Progenitor cell of endocrine pancreas (in vitro differentiated cells): ENCODE data around the gene DOCK4. TPM values are rescaled to one million over a fixed set of nuclear protein-coding genes. Genes with fewer than 3 reads are reported as not detected.

Source experiments
- DNase-seq: peaks from one replicate; pipeline ENCODE4 v3.0.0; 2021; ENCODE audit warnings: low spot score; ENCODE audit not compliant: unreplicated experiment
- H3K27ac Mint-ChIP-seq: 2 replicates; pipeline ENCODE4 v1.8.0; 2021; ENCODE audit warnings: mild to moderate bottlenecking, moderate library complexity, mixed read lengths
- H3K27me3 Mint-ChIP-seq: 2 replicates; pipeline ENCODE4 v1.8.0; 2021; ENCODE audit warnings: mixed read lengths
- H3K36me3 Mint-ChIP-seq: 2 replicates; pipeline ENCODE4 v1.8.0; 2022; ENCODE audit warnings: mixed read lengths; ENCODE audit not compliant: insufficient read depth
- H3K4me1 Mint-ChIP-seq: 2 replicates; pipeline ENCODE4 v1.8.0; 2021; ENCODE audit warnings: low read depth, mixed read lengths
- H3K4me3 Mint-ChIP-seq: 2 replicates; pipeline ENCODE4 v1.8.0; 2021; ENCODE audit warnings: low read depth, mild to moderate bottlenecking, moderate library complexity, mixed read lengths
- H3K9me3 Mint-ChIP-seq: 2 replicates; pipeline ENCODE4 v1.8.0; 2021; ENCODE audit warnings: low read depth, mixed read lengths
- total RNA-seq: library from RNA; stranded (reverse); gene quantifications from 2 replicates; pipeline ENCODE4 v1.2.1, GENCODE V29; 2021
- TF ChIP-seq, protein P1 (sequence below): fragments of 200-600 bp; sonication (generic); IDR thresholded peaks from one replicate; pipeline ENCODE4 v1.5.0; 2021; ENCODE audit warnings: antibody characterized with exemption, mild to moderate bottlenecking; ENCODE audit not compliant: unreplicated experiment

Gene DOCK4
- total RNA-seq, 1 donor from 2014 or later, result 28.8 TPM

DNA sequence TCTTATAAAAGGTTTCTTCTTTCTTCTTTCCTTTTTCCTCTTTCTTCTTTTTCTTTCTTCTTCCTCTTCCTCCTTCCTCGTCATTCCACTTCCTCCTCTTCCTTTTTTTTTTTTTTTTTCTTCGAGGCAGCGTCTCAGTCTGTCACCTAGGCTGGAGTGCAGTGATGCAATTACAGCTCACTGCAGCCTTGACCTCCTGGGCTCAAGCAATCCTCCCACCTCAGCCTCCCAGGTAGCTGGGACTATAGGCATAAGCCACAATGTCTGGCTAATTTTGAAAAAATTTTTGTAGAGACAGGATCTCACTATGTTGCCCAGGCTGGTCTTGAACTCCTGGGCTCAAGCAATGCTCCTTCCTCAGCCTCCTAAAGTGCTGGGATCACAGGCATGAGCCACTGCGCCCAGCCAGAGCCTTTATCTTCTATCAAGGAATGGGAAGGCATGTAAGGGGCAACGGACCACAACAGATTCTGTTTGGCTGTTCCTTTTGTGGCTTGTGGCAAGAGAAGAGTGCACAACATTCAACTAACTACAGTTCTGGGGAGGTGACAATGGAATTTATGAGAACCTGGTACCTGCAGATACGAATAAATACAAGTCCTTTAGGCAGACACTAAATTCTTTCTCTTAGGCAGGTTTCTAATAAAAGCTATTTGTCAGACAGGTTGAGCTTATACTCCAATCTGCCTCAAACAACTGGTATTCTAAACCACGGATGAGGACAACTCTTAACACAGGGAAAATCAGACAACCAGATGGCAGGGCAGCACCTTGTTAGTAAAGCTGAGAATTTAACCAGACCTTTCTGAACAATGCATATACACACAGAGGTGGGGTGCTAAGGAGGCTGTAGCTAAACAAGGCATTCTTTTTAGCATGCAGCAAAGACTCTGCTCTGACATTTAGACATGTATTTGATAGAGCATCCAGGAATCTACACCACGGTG is 100.3 kb downstream of the DOCK4 start:
- Mint-ChIP-seq H3K9me3 (no peaks in the 10 kb centered on the region), H3K27me3 (no peaks in the 10 kb centered on the region), H3K27ac (no peak overlapping the region), H3K36me3 (peaks cover 3% of the 10 kb centered on the region), H3K4me3 (no peak overlapping the region), H3K4me1 (peaks cover 6% of the 10 kb centered on the region)
- TF ChIP-seq, protein P1, sequence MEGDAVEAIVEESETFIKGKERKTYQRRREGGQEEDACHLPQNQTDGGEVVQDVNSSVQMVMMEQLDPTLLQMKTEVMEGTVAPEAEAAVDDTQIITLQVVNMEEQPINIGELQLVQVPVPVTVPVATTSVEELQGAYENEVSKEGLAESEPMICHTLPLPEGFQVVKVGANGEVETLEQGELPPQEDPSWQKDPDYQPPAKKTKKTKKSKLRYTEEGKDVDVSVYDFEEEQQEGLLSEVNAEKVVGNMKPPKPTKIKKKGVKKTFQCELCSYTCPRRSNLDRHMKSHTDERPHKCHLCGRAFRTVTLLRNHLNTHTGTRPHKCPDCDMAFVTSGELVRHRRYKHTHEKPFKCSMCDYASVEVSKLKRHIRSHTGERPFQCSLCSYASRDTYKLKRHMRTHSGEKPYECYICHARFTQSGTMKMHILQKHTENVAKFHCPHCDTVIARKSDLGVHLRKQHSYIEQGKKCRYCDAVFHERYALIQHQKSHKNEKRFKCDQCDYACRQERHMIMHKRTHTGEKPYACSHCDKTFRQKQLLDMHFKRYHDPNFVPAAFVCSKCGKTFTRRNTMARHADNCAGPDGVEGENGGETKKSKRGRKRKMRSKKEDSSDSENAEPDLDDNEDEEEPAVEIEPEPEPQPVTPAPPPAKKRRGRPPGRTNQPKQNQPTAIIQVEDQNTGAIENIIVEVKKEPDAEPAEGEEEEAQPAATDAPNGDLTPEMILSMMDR, result no peak
- DNase-seq, result no peak

DNA sequence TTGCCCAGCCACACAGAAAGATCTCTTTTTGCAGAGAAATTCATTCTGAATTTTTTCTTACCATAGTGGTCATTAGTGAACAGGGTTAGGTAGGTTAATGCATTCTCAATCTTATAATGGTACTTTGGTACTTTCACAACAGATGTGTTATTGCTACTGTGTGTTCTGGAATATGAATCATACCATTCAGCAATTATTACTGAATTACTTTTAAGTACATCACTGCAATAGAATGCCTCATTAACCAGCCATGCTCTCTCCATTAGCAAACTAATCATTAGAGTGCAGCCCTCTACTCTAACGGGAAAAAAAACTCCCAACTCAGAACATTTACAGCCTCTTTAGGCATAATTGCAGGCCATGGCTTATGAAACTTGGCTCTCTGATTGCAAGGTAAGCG is 102.1 kb downstream of the DOCK4 start:
- no peak for DNase-seq
- Mint-ChIP-seq H3K4me3 (no peak overlapping the region), H3K27ac (no peak overlapping the region), H3K9me3 (no peaks in the 10 kb centered on the region), H3K36me3 (peaks cover 3% of the 10 kb centered on the region), H3K27me3 (no peaks in the 10 kb centered on the region), H3K4me1 (peaks cover 3% of the 10 kb centered on the region)
- TF ChIP-seq, protein P1, result no peak

DNA sequence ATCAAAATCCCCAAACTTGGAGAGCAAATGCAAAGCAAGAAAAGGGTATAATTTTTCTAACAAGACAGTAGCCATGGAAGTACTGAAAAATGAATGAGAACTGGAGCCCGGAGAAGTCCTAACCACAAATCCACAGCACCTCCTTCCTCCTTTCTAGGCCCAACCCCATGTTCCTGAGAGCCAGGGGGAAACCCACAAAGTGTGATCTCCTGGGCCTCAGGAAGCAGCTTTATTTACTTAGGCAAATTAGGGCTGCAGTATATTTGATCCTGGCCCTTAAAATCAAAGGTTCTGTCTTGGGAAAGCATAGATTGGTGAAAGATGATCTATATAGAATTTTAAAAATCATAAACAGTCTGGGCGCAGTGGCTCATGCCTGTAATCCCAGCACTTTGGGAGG is 103.0 kb downstream of the DOCK4 start:
- no peak overlapping the region for H3K27ac Mint-ChIP-seq

DNA sequence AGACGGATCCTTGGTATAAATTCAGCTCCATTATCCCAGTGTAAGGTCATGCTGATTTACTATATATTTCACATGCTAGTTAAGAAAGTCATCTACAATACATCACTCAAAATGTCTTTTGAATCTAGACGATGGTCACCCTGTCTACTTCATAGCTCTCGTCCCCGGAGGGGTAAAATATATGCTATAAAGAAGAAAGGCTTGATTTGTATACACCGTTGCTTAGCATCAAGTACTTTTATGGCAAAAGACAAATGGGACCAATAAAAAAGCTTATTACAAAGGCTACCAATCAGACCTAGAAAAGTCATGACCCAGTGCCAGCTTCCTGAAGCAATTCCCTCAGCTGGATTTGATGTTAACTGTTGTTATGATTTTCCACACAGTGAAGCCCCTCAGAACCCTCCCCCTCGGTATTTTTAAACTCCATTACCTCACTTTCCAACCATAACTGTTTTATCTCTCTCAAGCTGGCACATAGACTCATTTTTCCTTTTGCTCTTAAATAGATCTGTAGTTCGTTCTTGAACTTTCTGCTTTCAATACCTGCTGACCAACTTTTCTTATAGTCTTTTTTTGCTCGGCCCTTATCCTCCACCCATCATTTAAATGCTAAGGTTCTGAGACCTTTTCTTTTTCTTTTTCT is 104.9 kb downstream of the DOCK4 start:
- Mint-ChIP-seq H3K27ac (no peak overlapping the region), H3K4me3 (no peak overlapping the region), H3K4me1 (peaks cover 2% of the 10 kb centered on the region), H3K36me3 (peaks cover 3% of the 10 kb centered on the region), H3K27me3 (no peaks in the 10 kb centered on the region), H3K9me3 (no peaks in the 10 kb centered on the region)
- TF ChIP-seq, protein P1, result no peak
- DNase-seq, result no peak

More for the DNA sequence above, 103.0 kb downstream of the DOCK4 start:
- Mint-ChIP-seq H3K27me3 (no peaks in the 10 kb centered on the region), H3K36me3 (peaks cover 3% of the 10 kb centered on the region), H3K4me3 (no peak overlapping the region), H3K9me3 (no peaks in the 10 kb centered on the region), H3K4me1 (peaks cover 2% of the 10 kb centered on the region)
- no peak for DNase-seq
- TF ChIP-seq, protein P1, result no peak

DNA sequence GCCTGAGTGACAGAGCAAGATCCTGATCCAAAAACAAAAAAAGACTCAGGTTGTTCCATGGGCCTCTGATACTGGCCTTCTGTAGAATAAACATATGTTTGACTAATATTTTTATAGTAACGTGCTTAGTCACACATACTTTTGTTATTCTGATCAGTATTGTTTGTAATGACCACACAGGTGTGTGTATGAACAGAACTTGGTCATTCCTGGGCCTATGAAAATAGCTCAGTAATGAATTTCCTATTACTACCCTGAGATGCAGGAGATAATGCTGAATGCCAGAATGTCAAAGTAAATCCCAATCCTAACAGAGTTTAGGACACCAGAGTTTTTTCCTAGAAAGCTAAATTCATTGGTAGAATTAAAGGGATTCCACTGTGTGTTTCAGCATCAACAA is 108.7 kb downstream of the DOCK4 start:
- Mint-ChIP-seq H3K36me3 (peaks cover 8% of the 10 kb centered on the region), H3K4me1 (peaks cover 3% of the 10 kb centered on the region), H3K4me3 (no peak overlapping the region), H3K27me3 (no peaks in the 10 kb centered on the region), H3K27ac (no peak overlapping the region), H3K9me3 (peaks cover 5% of the 10 kb centered on the region)
- DNase-seq, result no peak
- TF ChIP-seq, protein P1, result no peak
